Bone marrow (tissue), 2 donors: ENCODE data around the gene TMEM17.
A peak's percentile ranks its signal among the peaks of the same experiment; 100 is the strongest.

Source experiments
- DNase-seq, 2 donors: peaks; one replicate each; lab custom pipeline; 2025; lab: John Stamatoyannopoulos, UW

Gene TMEM17

GRCh38 chr2:62472312-62472711 is 33.7 kb downstream of the TMEM17 start:
- DNase-seq: no peak

- DNase-seq: no peak
Measured at GRCh38 chr2:62471816-62472215, 34.2 kb downstream of the TMEM17 start.

DNA sequence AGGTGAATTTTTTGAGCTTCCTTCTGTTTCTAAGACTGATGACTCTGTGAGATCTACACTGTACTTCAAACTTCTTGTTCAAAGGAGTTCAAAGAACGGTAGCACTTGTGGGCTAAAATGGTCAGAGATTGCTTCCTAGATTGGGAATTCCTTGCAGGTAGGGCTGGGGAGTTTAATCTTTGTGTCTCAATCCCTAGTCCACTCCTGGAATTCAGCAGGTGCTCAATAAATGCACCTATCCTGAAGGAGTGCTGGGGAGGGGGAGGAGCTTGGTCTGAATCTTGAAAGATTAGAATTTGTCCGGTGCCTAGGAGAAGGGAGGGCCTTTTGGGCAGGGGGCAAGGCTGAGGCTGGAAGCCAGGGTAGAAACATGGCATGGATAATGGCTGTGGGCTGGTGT is 34.6 kb downstream of the TMEM17 start:
- DNase-seq: no peak

DNA sequence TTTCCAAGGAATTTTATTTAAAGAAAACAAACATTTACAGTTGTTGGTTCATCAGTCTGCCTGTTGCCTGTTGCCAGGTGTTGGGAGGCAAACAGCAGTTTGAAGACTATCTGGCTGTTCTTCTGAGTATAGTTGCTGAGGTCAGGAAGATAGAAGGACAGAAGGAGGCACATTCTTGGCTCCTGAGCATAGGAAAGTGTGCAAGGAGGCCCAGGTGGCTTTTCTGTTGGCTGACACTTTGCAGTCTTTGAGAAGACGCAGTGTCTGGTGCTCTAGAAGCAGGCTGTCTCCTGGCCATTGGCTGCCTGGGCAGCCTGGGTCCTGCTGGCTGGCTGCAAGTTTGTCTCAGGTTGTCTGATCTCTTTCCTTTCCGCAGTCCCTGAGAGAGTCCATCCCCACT is 36.4 kb downstream of the TMEM17 start:
- no peak for DNase-seq

GRCh38 chr2:62469114-62469513 is 36.9 kb downstream of the TMEM17 start:
- DNase-seq: no peak

DNA sequence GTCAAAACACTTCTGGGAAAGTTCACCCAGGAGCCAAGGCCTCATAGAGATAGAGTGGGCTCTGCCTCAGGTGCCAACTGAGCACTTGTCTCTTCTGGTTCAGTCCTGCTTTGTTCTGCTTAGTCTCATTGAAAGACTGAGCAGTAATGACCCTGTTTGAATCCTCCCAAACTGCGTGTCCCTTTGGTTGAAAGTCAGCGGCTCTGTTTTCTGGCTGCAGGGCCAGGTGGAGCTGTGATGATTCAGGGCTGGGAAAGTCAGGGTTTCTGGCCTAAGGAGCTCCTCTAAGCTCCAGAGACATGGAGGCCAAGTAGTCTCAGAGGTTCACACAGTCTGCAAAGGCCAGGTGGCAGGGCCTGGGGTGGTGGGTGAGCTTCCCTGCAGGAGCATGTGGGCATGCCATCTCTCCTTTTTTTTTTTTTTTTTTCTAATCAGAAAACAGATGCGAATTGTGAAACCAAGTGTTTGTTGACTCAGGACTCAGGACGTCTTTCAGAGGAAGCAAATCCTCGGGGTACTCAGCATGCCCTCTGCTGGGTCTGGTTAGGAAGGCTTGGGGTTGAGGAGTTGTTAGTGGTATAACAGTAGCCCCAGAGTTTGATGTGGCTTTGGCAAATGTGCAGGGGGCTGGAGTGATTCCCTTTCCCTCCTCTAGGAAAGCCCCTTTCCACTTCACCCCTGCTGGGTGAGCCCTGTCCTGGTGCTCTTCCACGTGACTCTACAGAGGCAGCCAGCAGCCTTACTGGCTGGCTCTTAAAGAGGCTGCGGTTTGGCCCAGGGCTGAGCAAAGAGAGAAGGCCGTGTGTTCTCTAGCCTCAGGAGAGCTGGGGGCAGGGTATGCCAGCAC is 38.3 kb downstream of the TMEM17 start:
- no peak for DNase-seq

DNA sequence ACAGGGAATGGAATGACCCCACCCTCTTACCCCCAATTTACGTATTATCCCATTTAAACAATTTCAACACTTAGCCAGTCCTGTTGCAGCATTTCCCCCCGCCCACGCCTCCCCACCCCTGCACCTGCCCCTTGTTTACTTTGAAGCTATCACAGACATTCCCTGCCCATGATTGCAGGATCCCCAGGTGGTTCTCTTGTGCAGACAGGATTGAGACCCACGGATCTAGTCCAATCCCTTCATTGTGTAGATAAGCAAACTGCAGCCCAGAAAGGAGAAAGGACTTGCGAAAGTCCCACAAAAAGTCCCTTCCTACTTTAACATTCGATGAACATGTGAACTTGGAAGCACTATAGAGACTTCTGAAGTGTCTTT is 38.9 kb downstream of the TMEM17 start:
- no peak for DNase-seq

- DNase-seq: no peak
Measured at GRCh38 chr2:62466503-62466854, 39.5 kb downstream of the TMEM17 start.

GRCh38 chr2:62465741-62466502 is 40.1 kb downstream of the TMEM17 start:
- DNase-seq: no peak

GRCh38 chr2:62465039-62465740 is 40.8 kb downstream of the TMEM17 start:
- DNase-seq: no peak

DNA sequence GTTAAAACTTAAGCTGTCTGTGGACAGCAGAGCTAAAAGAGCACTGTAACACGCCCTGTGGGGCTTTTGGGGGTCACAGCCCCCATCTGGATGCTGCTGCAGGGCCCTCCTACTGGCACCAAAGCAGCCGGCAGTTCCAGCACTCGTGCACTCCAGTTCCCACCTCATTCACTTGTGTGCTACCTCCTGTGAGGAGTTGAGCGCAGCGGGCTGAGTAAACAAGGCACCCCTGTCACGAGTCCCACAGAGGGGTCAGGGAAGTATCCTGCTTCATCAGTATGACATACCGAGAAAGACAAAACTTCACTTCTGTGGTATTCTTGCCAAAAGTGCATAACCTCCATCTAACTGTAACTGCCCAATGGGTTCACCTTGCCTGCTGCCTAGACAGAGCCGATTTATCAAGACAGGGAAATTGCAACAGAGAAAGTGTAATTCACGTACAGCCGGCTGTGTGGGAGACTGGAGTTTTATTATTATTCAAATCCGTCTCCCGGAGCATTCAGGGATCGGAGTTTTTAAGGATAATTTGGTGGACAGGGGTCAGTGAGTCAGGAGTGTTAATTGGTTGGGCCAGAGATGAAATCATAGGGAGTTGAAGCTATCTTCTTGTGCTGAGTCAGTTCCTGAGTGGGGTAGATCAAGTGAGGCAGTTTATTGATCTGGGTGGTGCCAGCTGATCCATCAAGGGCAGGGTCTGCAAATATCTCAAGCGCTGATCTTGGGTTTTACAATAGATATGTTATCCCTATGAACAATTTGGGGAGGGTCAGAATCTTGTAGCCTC is 41.6 kb downstream of the TMEM17 start:
- no peak for DNase-seq

DNA sequence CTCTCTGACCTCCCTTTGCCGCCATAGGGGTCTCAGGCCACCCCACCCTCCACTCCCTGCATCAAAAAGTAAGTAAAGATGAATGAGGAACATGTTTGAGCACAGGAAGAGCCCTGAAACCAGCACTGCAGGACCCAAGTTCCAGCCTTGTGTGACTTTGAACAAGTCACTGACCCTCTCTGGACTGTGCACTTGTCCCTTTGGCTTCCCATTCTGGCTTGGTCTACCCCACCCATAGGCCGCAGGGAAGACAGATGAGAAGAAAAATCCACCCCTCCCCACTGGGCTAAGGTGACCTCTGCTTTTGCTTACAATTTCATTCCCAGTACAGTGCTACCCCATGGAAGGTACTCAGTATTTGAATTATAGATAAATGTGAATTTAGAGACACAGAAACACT is 43.8 kb downstream of the TMEM17 start:
- no peak for DNase-seq

- DNase-seq: no peak
Measured at GRCh38 chr2:62461707-62462106, 44.3 kb downstream of the TMEM17 start.

DNA sequence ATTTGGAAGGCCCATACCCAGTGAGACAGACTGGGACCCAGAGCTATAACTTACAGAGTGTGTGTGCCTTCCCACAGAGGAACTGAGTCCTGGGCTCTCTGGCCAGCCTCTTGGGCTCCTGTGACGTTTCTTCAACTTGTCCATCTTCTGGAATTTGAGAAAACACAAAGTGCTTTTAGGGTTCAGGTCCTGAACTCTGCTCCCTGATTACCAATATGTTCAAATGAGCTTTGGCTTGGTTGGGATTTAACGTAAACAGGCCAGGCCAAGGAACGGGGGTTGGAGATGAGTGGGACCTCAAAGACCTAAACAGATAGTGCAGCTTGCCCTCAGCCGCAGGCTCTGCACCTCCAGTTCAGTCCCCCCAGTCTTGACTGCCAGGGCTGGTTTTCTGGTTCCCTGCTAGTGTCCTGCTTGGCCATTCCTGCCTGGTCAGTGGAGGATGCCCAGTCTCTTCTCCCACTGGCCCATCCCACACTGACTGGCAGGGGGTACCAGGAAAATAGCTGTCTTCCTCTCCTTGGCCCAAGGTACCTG is 44.9 kb downstream of the TMEM17 start:
- no peak for DNase-seq

DNA sequence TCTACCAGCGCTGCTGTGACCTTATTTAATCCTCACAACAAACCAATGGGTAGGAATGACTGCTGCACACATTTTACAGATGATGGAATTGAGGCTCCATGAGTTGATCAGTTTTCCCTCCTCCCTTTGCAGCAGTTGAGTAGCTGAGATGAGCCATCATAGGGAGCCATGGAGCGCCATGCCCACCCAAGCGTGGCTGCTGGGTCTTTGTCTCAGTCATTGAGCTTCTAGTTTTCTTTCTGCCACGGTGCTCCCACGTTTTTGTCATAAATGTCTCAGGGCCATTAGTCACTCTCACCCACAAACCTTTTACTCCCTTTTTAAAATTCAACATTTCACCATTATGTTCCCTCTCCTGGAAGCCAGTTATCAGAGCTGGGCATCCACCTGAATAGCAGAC is 45.8 kb downstream of the TMEM17 start:
- no peak for DNase-seq

GRCh38 chr2:62459672-62460071 is 46.3 kb downstream of the TMEM17 start:
- no peak for DNase-seq

GRCh38 chr2:62459106-62459505 is 46.9 kb downstream of the TMEM17 start:
- no peak for DNase-seq

DNA sequence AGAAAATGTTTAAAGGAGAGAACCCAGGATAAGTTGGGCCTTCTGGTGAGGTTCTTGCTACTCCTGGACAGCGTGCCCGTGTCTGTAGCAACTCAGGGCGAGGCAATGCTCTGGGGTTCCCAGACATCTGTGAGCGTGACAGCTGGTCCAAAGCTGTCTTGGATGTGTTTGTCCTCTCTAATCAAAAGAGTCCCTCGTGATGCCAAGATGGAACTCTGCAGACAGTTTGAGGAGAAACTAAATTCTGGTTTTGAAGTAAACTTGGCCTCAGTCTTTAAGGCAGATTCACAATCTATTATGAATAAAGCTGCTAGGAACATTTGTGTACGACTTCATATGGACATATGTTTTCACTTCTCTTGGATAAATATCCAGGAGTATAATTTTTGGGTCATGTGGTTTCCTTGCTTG is 47.3 kb downstream of the TMEM17 start:
- DNase-seq: no peak

- no peak for DNase-seq
Measured at GRCh38 chr2:62458206-62458641, 47.8 kb downstream of the TMEM17 start.

DNA sequence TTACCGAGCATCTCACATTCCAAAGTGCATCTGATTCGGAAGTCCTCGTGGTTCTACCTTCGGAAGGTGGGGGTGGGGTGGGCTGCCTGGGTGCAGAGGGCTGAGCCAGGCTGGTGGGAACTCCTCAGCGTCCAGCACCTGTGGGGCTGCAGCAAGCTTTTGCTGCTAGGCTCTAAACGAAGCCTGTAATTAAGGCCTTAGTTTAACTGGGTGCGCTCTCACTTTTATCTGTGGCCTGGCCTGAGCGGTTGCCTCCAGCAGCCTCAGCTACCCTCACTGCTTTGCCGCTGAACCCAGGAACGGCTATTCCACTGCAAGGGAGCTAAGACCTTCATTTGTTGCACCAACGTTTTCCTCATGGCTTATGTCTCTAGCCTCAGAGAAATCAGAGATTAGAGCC is 48.4 kb downstream of the TMEM17 start:
- no peak for DNase-seq

GRCh38 chr2:62456721-62457539 is 49.1 kb downstream of the TMEM17 start:
- peak; percentile 44 to 82 for DNase-seq
